ENCODE measurements around the gene ANKRD13A. TPM values are rescaled to one million over a fixed set of nuclear protein-coding genes. Genes with fewer than 3 reads are reported as not detected.

ANKRD13A gene
- total and polyA plus RNA-seq, 3 experiments from 2014 or later, result 38.1 to 47.1 (median 41.1) TPM

DNA sequence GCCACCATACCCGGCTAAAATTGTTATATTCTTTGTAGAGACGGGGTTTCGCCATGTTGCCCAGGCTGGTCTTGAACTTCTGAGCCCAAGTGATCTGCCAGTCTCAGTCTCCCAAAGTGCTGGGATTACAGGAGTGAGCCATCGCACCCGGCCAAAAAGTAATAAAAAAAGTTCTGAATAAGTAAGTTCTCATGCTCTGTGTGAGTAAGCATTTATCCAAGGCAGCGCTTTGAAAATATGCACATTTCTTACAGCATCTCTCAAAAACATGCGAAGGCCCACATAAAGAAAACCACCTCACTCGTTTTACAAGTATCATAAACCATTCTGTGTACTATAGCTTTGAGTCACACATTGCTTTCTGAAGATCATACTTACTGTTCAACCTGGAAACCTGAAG lies 11.6 kb upstream of the ANKRD13A start:
- ChIA-PET CTCF (no interaction called here), POLR2A (no interaction called here)
- Histone ChIP-seq H3K27ac (ENCODE audit: low read depth, low read length) (no peak overlapping the region), H3K9me3 (ENCODE audit: low read length) (no peaks in the 10 kb centered on the region), H3K36me3 (ENCODE audit: insufficient read depth, low read length) (peaks cover 49% of the 10 kb centered on the region), H3K4me3 (ENCODE audit: low read length) (no peak overlapping the region), H3K27me3 (ENCODE audit: insufficient read depth, low read length, poor library complexity, severe bottlenecking) (no peaks in the 10 kb centered on the region), H3K4me1 (ENCODE audit: insufficient read depth, low read length) (peaks cover 6% of the 10 kb centered on the region)
- H3K27ac Mint-ChIP-seq, result peak overlapping the region in 3 of 8 donors; percentile 4 to 52 (median 29)
- peaks cover 27 to 56% (median 40%) of the 10 kb centered on the region in 3 donors for H3K4me1 Mint-ChIP-seq
- no peak for DNase-seq
- H3K4me3 Mint-ChIP-seq, result no peak overlapping the region
- peaks cover 13 to 84% (median 16%) of the 10 kb centered on the region in 3 donors for H3K36me3 Mint-ChIP-seq
- no peaks in the 10 kb centered on the region for H3K27me3 Mint-ChIP-seq
- H3K9me3 Mint-ChIP-seq, result no peaks in the 10 kb centered on the region

DNA sequence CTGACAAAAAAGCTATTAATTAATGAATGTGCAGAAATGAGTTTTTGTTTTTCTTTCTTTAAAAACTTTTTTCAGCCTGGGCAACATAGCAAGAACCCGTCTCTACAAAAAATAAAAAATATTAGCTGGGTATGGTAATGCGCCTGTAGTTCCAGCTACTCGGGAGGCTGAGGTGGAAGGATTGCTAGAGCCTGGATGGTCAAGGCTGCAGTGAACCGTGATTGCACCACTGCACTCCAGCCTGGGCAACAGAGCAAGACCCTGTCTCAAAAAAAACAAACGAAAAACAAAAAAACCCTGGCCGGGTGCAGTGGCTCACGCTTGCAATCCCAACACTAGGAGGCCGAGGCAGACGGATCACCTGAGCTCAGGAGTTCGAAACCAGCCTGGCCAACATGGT lies 11.0 kb upstream of the ANKRD13A start:
- peaks cover 12% of the 10 kb centered on the region for H3K4me1 ChIP-seq (ENCODE audit: insufficient read depth, low read length)
- Mint-ChIP-seq H3K4me3 (no peak overlapping the region), H3K27me3 (no peaks in the 10 kb centered on the region), H3K9me3 (no peaks in the 10 kb centered on the region), H3K36me3 (peaks cover 13 to 81% (median 13%) of the 10 kb centered on the region in 3 donors), H3K27ac (no peak overlapping the region), H3K4me1 (peaks cover 32 to 59% (median 43%) of the 10 kb centered on the region in 3 donors)
- no peak for DNase-seq
- POLR2A ChIA-PET, result no interaction called here
- CTCF ChIA-PET, result no interaction called here
- no peaks in the 10 kb centered on the region for H3K9me3 ChIP-seq (ENCODE audit: low read length)
- H3K27me3 ChIP-seq (ENCODE audit: insufficient read depth, low read length, poor library complexity, severe bottlenecking), result no peaks in the 10 kb centered on the region
- H3K27ac ChIP-seq (ENCODE audit: low read depth, low read length), result no peak overlapping the region
- no peak overlapping the region for H3K4me3 ChIP-seq (ENCODE audit: low read length)
- H3K36me3 ChIP-seq (ENCODE audit: insufficient read depth, low read length), result peaks cover 42% of the 10 kb centered on the region

DNA sequence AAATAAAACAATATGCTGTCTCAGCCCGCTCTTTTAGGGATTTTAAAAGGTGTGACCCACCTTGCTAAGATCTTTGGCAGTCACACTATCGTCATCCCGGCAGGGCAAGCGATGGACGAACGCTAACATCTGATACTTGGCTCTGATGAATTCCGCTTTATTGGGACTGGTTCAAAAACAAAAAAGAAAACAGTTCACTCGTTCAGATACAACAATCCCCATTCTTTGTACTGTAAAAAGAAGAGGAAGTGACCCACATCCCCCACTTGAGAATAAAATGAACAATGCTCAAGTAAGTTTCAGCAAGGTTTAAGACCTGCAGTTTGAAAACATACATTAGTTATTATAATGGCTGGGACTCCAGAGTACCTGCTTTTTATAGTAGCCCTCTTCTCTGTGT lies 10.3 kb upstream of the ANKRD13A start:
- Histone ChIP-seq H3K4me1 (ENCODE audit: insufficient read depth, low read length) (peaks cover 19% of the 10 kb centered on the region), H3K9me3 (ENCODE audit: low read length) (no peaks in the 10 kb centered on the region), H3K27ac (ENCODE audit: low read depth, low read length) (no peak overlapping the region), H3K36me3 (ENCODE audit: insufficient read depth, low read length) (peaks cover 36% of the 10 kb centered on the region), H3K4me3 (ENCODE audit: low read length) (no peak overlapping the region), H3K27me3 (ENCODE audit: insufficient read depth, low read length, poor library complexity, severe bottlenecking) (no peaks in the 10 kb centered on the region)
- DNase-seq, result no peak
- no peaks in the 10 kb centered on the region for H3K9me3 Mint-ChIP-seq
- peaks cover 37 to 63% (median 49%) of the 10 kb centered on the region in 3 donors for H3K4me1 Mint-ChIP-seq
- H3K27me3 Mint-ChIP-seq, result no peaks in the 10 kb centered on the region
- no peak overlapping the region for H3K4me3 Mint-ChIP-seq
- peaks cover 13 to 77% (median 13%) of the 10 kb centered on the region in 3 donors for H3K36me3 Mint-ChIP-seq
- H3K27ac Mint-ChIP-seq, result peak overlapping the region in 2 of 8 donors; percentile 24 to 69
- ChIA-PET POLR2A (no interaction called here), CTCF (no interaction called here)

DNA sequence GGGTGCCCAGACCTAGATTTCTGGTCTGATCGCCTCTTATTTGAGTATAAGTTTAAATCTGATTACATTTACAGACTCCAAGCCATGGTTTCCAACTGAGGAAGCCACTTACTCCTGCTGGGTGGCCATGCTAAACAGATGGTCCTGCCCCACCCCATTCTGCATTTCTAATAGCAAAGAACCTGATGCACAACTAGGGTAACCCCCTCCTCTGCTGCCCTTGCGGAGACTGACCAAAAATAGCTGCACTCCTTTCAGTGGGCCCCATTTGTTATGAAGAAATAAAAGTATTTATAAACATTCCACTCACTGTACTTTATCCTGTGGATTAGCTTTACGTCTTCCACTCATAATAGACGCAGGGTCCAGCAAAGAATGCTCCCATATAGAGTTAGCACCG lies 9.8 kb upstream of the ANKRD13A start:
- Mint-ChIP-seq H3K4me1 (peaks cover 42 to 67% (median 54%) of the 10 kb centered on the region in 3 donors), H3K27ac (peak overlapping the region in 4 of 8 donors; percentile 36 to 72 (median 68)), H3K27me3 (no peaks in the 10 kb centered on the region), H3K9me3 (no peaks in the 10 kb centered on the region), H3K4me3 (no peak overlapping the region), H3K36me3 (peaks cover 13 to 74% (median 13%) of the 10 kb centered on the region in 3 donors)
- Histone ChIP-seq H3K27me3 (ENCODE audit: insufficient read depth, low read length, poor library complexity, severe bottlenecking) (no peaks in the 10 kb centered on the region), H3K4me3 (ENCODE audit: low read length) (no peak overlapping the region), H3K9me3 (ENCODE audit: low read length) (no peaks in the 10 kb centered on the region), H3K36me3 (ENCODE audit: insufficient read depth, low read length) (peaks cover 35% of the 10 kb centered on the region), H3K4me1 (ENCODE audit: insufficient read depth, low read length) (peaks cover 22% of the 10 kb centered on the region), H3K27ac (ENCODE audit: low read depth, low read length) (no peak overlapping the region)
- no peak for DNase-seq
- POLR2A ChIA-PET, result no interaction called here
- CTCF ChIA-PET, result no interaction called here

DNA sequence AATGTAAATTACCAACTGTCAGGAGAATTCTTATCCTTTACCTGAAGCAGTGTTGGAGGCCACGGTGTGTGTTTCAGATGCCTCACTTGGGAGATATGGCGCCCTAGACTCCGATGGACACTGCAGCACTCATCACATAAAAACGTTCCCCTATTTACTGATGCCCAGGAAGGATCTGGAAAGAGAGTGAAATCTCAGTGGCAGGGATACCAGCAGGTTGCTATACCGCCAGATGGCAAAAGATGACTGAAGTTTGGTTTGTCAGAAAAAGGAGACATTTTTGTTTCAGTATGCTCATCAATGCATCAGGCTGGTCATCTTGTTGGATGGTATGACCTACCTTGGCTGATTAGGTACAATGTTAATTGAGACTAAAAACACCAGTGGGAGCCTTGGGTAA lies 7.6 kb upstream of the ANKRD13A start:
- Histone ChIP-seq H3K4me3 (ENCODE audit: low read length) (no peak overlapping the region), H3K27ac (ENCODE audit: low read depth, low read length) (no peak overlapping the region), H3K4me1 (ENCODE audit: insufficient read depth, low read length) (peaks cover 25% of the 10 kb centered on the region), H3K36me3 (ENCODE audit: insufficient read depth, low read length) (peaks cover 30% of the 10 kb centered on the region), H3K9me3 (ENCODE audit: low read length) (no peaks in the 10 kb centered on the region), H3K27me3 (ENCODE audit: insufficient read depth, low read length, poor library complexity, severe bottlenecking) (no peaks in the 10 kb centered on the region)
- peaks cover 9 to 68% (median 10%) of the 10 kb centered on the region in 3 donors for H3K36me3 Mint-ChIP-seq
- H3K4me1 Mint-ChIP-seq, result peaks cover 51 to 78% (median 65%) of the 10 kb centered on the region in 3 donors
- no peak for DNase-seq
- H3K9me3 Mint-ChIP-seq, result no peaks in the 10 kb centered on the region
- H3K27ac Mint-ChIP-seq, result peak overlapping the region in 4 of 8 donors; percentile 6 to 57 (median 43)
- no peaks in the 10 kb centered on the region for H3K27me3 Mint-ChIP-seq
- ChIA-PET CTCF (no interaction called here), POLR2A (no interaction called here)
- peak overlapping the region in 1 of 7 donors; percentile 32 for H3K4me3 Mint-ChIP-seq

DNA sequence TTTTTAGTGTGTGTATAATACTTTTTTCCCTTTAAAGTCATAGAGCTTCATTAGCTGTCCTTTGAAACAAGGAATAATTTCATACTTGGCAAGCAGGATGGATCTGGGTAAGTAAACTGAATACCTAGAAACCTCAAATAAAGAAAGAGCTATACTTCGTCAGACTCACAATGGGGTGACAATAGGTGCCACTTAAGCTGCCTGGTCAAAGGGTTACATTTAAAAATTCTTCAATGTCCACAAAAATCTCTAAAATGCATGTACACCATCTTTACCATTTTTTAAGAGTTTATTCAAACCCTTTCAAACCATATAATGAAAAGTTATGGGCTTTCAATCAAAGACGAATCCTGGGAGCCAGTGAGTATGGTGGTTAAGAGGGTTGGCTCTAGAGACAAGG lies 6.1 kb upstream of the ANKRD13A start:
- Mint-ChIP-seq H3K4me3 (peak overlapping the region in 6 of 7 donors; percentile 16 to 98 (median 74)), H3K4me1 (peaks cover 59 to 82% (median 68%) of the 10 kb centered on the region in 3 donors), H3K27me3 (no peaks in the 10 kb centered on the region), H3K27ac (peak overlapping the region in 7 of 8 donors; percentile 71 to 98 (median 79)), H3K9me3 (no peaks in the 10 kb centered on the region), H3K36me3 (peaks cover 3 to 58% (median 5%) of the 10 kb centered on the region in 3 donors)
- DNase-seq, result no peak
- CTCF ChIA-PET, result interaction anchor here (0.8 to 1.5 kb wide), 3 partner anchors 9 to 32 kb away, joined by 3 to 4 read pairs (median 4); no protein-coding TSS in a partner anchor
- Histone ChIP-seq H3K4me1 (ENCODE audit: insufficient read depth, low read length) (peaks cover 30% of the 10 kb centered on the region), H3K27ac (ENCODE audit: low read depth, low read length) (no peak overlapping the region), H3K36me3 (ENCODE audit: insufficient read depth, low read length) (peaks cover 23% of the 10 kb centered on the region), H3K4me3 (ENCODE audit: low read length) (no peak overlapping the region), H3K27me3 (ENCODE audit: insufficient read depth, low read length, poor library complexity, severe bottlenecking) (no peaks in the 10 kb centered on the region), H3K9me3 (ENCODE audit: low read length) (no peaks in the 10 kb centered on the region)
- POLR2A ChIA-PET, result interaction anchor here (0.7 kb wide), 1 partner anchor 9 kb away, joined by 3 read pairs; no protein-coding TSS in a partner anchor

DNA sequence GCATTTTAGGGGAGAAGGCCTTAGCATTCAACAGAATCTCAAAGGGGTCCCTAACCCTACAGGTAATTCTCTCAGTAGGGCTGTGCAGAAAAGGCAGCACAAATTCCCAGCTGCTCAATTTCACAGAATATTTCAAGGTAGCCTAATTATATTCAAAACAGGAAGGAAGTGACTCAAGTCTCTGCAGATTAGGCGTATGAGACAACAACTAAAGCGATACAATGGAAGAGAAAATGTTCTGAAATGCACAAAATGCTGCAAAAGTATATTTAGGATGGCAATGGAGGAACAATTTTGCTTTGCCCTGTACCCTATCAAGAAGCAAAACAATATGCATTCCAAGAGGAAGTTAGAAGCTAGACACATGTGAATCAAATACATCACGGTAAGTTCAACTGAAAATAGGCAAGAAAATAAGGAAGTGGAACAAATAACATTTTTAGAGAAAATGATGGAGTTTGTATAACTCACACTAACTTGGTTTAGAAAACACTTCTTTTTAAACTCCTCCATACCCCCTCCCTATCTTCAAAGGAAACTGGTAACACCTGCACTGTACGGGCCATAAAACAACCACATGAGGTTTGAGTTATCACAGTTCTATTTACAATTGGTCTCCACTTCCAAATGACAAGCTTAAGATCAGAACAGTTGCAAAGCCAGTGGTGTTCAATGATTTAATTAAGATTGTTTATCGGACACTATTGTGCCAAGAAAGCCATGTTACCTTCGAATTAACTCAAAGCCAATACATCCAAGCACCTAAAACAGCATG lies 4.6 kb upstream of the ANKRD13A start:
- Histone ChIP-seq H3K4me3 (ENCODE audit: low read length) (peak overlapping the region; percentile 77), H3K4me1 (ENCODE audit: insufficient read depth, low read length) (peaks cover 37% of the 10 kb centered on the region), H3K36me3 (ENCODE audit: insufficient read depth, low read length) (peaks cover 8% of the 10 kb centered on the region), H3K9me3 (ENCODE audit: low read length) (no peaks in the 10 kb centered on the region), H3K27me3 (ENCODE audit: insufficient read depth, low read length, poor library complexity, severe bottlenecking) (no peaks in the 10 kb centered on the region), H3K27ac (ENCODE audit: low read depth, low read length) (peak overlapping the region; percentile 76)
- no peaks in the 10 kb centered on the region for H3K27me3 Mint-ChIP-seq
- CTCF ChIA-PET, result interaction anchor here (1.0 to 1.8 kb wide), 3 partner anchors 19 to 93 kb away, joined by 3 to 5 read pairs (median 3); no protein-coding TSS in a partner anchor
- DNase-seq, result peak in 1 of 5 donors; percentile 13
- peak overlapping the region; percentile 74 to 99 (median 96) for H3K27ac Mint-ChIP-seq
- H3K4me3 Mint-ChIP-seq, result peak overlapping the region; percentile 88 to 98 (median 97)
- H3K9me3 Mint-ChIP-seq, result no peaks in the 10 kb centered on the region
- peaks cover 66 to 83% (median 74%) of the 10 kb centered on the region in 3 donors for H3K4me1 Mint-ChIP-seq
- POLR2A ChIA-PET, result interaction anchor here (1.0 to 1.5 kb wide), 2 partner anchors 27 to 507 kb away, joined by 3 to 4 read pairs; partner anchors contain the start of genes RAD9B and VPS29
- peaks cover 0 to 49% (median 1%) of the 10 kb centered on the region in 3 donors for H3K36me3 Mint-ChIP-seq

DNA sequence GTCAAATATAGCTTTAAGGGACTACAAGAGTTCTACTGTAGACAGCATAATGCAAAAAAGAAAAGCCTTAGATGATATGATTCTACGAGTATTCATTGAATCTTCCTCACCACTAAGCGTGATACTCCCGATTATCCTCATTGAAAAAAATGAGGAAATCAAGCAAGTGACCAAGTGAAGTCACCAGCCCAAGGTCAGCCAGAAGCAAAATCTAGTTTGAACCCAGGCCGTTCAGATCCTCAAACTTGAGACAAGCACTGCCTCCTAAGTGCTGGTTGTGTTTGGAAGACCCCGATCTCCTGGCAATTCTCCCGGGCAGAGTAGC lies 3.9 kb upstream of the ANKRD13A start:
- Histone ChIP-seq H3K9me3 (ENCODE audit: low read length) (no peaks in the 10 kb centered on the region), H3K27me3 (ENCODE audit: insufficient read depth, low read length, poor library complexity, severe bottlenecking) (no peaks in the 10 kb centered on the region), H3K4me3 (ENCODE audit: low read length) (peak overlapping the region; percentile 77), H3K27ac (ENCODE audit: low read depth, low read length) (peak overlapping the region; percentile 76), H3K36me3 (ENCODE audit: insufficient read depth, low read length) (peaks cover 5% of the 10 kb centered on the region), H3K4me1 (ENCODE audit: insufficient read depth, low read length) (peaks cover 39% of the 10 kb centered on the region)
- Mint-ChIP-seq H3K36me3 (peaks cover 0 to 47% (median 0%) of the 10 kb centered on the region in 3 donors), H3K4me1 (peaks cover 70 to 81% (median 74%) of the 10 kb centered on the region in 3 donors), H3K27me3 (no peaks in the 10 kb centered on the region), H3K9me3 (no peaks in the 10 kb centered on the region), H3K4me3 (peak overlapping the region; percentile 88 to 98 (median 97)), H3K27ac (peak overlapping the region; percentile 74 to 99 (median 96))
- CTCF ChIA-PET, result interaction anchor here (1.0 to 1.8 kb wide), 3 partner anchors 18 to 94 kb away, joined by 3 to 5 read pairs (median 3); no protein-coding TSS in a partner anchor
- DNase-seq, result no peak
- POLR2A ChIA-PET, result interaction anchor here (1.0 to 1.5 kb wide), 2 partner anchors 28 to 507 kb away, joined by 3 to 4 read pairs; partner anchors contain the start of genes RAD9B and VPS29

All from CD8-positive, alpha-beta memory T cell (primary cell).